Right forelimb (tissue), 1 donor: ENCODE data around the gene MORC3.

Source experiments
- DNase-seq: peaks from one replicate; pipeline ENCODE4 v3.0.0-alpha.2; 2018

The MORC3 gene

GRCh38 chr21:36425286-36425685 lies 105.3 kb downstream of the MORC3 start:
- DNase-seq: no peak
